ENCODE measurements around the gene LMO1. TPM values are rescaled to one million over a fixed set of nuclear protein-coding genes. Genes with fewer than 3 reads are reported as not detected.
A peak's percentile ranks its signal among the peaks of the same experiment; 100 is the strongest.

LMO1 gene
- total RNA-seq, 2 donors from 2014 or later: not detected

DNA sequence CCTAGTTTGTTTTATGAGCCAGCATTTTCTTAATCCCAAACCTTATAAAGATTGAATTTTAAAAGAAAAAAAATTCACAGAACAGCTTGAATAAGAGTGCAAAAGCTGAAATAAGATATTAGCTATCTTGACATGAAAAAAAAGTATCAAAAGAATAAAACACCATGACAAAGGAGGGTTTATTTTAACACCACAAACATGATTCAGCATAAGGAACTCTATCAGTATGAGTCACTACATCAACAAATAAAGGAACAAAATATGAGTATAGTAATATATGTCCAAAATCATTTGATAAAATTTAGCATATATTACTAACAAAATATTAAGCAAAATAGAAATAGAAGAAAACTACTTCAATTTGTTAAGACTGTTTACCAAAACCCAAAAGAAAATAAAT lies 9.6 kb upstream of the LMO1 start:
- Histone ChIP-seq H3K4me3 (no peak overlapping the region), H3K27me3 (no peaks in the 10 kb centered on the region), H3K4me1 (peaks cover 0 to 6% of the 10 kb centered on the region in 2 donors), H3K36me3 (no peaks in the 10 kb centered on the region), H3K9me3 (no peaks in the 10 kb centered on the region), H3K27ac (no peak overlapping the region)
- TF ChIP-seq, protein P1, sequence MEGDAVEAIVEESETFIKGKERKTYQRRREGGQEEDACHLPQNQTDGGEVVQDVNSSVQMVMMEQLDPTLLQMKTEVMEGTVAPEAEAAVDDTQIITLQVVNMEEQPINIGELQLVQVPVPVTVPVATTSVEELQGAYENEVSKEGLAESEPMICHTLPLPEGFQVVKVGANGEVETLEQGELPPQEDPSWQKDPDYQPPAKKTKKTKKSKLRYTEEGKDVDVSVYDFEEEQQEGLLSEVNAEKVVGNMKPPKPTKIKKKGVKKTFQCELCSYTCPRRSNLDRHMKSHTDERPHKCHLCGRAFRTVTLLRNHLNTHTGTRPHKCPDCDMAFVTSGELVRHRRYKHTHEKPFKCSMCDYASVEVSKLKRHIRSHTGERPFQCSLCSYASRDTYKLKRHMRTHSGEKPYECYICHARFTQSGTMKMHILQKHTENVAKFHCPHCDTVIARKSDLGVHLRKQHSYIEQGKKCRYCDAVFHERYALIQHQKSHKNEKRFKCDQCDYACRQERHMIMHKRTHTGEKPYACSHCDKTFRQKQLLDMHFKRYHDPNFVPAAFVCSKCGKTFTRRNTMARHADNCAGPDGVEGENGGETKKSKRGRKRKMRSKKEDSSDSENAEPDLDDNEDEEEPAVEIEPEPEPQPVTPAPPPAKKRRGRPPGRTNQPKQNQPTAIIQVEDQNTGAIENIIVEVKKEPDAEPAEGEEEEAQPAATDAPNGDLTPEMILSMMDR (IDR thresholded peaks at IDR 0.05): no peak
- DNase-seq (ENCODE audit: low spot score): no peak

DNA sequence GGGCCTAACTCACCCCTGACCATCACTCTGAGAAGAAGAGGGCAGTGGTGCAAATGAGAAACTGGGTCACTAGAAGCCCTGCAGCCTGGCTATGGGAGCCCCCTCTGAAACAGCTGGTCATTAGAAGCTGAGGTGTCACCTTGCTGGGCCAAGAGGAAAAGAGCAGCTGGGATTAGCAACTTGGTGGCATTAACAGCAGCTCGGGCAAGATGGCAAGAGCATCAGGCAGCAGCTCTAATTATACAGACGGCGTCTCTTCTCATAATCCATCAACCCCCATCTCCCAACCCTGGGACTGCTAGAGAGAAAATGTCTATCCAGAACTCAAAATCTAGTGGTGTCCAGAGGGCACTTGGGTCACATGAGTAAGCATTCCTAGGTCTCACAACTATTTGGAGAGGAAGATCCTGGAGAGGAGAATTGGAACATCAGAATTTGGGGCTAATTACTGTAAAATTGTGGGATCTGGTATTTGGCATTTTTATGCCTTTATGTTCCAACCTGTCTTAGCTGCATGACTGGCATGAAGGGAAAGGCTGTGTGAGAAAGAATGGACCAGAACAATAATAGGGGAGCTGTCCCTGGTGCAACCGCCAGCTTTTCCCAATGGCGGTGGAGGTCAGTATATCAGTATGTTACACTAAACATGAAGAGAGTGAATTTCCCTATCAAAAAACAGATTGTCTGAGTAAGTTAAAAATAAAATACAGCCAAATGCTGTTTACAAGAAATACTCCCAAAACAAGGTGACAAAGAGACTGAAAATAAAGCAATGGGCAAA lies 7.6 kb upstream of the LMO1 start:
- no peak for DNase-seq (ENCODE audit: low spot score)

DNA sequence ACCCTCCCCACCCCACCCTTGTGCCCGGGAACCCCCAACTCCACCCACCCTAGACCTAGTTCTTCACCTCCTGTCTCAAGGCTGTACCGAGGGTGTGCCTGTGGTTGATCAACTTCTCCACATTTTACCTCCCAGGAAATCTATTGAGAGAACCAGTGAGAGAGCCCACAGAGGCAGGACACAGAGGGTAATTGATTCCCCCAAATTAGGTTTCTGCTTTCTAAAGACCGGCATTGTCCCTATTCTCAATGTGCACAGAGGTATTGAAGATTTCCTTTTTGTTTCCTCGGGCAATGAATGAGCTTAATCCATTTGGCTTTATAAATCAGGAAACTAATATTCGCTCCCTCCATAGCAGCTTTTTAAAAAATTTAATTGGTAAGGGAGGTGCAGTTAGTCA lies 6.0 kb upstream of the LMO1 start:
- TF ChIP-seq, protein P1 (IDR thresholded peaks at IDR 0.05): no peak
- Histone ChIP-seq H3K4me1 (peaks cover 0 to 13% of the 10 kb centered on the region in 2 donors), H3K36me3 (no peaks in the 10 kb centered on the region), H3K9me3 (no peaks in the 10 kb centered on the region), H3K27ac (no peak overlapping the region), H3K27me3 (no peaks in the 10 kb centered on the region), H3K4me3 (no peak overlapping the region)
- no peak for DNase-seq (ENCODE audit: low spot score)

More for the DNA sequence above, 7.6 kb upstream of the LMO1 start:
- H3K27ac ChIP-seq: no peak overlapping the region
- H3K36me3 ChIP-seq: no peaks in the 10 kb centered on the region
- H3K27me3 ChIP-seq: no peaks in the 10 kb centered on the region
- no peak overlapping the region for H3K4me3 ChIP-seq
- TF ChIP-seq, protein P1 (IDR thresholded peaks at IDR 0.05): no peak
- peaks cover 0 to 13% of the 10 kb centered on the region in 2 donors for H3K4me1 ChIP-seq
- no peaks in the 10 kb centered on the region for H3K9me3 ChIP-seq

DNA sequence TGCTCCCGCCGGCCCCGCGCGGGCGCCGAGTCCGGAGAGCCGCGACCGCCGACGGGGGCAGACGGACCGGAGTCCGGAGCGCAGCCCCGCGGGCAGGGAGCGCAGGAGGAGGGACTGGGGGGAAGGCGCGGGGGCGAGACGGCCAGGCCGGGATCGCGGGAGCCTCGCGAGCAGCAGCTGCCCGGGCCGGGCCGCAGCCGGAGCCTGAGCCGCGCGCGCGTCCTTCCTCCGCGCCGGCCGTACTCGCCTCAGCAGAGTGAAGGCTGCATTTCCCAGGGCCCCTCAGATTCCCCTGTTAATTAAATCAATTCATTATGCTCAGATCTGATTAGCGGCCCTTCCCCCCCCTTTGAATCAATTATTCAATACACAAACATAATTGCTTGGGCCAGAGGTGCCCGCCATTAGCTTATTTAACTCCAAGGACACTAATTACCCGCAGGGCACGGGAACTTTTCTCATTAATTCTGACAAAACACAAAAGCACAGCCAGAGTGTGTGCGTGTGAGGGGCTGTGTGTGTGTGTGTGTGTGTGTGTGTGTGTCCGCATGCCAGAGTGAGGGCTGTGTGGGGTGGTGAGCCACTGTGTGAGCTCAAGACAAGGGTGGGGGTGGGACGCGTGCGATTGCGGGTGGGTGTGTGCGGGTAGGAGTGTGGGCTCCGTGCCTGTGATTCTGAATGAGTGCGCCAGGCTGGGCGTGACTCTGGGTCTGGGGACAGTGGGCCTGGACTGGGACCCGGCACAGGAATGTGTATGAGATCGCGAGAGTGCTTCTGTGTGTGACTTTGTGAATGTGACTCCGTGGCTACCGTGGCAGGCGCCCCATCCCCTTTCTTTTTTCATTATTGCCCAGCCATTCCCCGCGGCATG lies 5.1 kb upstream of the LMO1 start:
- TF ChIP-seq, protein P1 (IDR thresholded peaks at IDR 0.05): no peak
- H3K4me3 ChIP-seq: peak overlapping the region; percentile 20 to 52
- no peaks in the 10 kb centered on the region for H3K27me3 ChIP-seq
- no peak overlapping the region for H3K27ac ChIP-seq
- H3K9me3 ChIP-seq: no peaks in the 10 kb centered on the region
- peaks cover 0 to 16% of the 10 kb centered on the region in 2 donors for H3K4me1 ChIP-seq
- H3K36me3 ChIP-seq: no peaks in the 10 kb centered on the region
- no peak for DNase-seq (ENCODE audit: low spot score)

DNA sequence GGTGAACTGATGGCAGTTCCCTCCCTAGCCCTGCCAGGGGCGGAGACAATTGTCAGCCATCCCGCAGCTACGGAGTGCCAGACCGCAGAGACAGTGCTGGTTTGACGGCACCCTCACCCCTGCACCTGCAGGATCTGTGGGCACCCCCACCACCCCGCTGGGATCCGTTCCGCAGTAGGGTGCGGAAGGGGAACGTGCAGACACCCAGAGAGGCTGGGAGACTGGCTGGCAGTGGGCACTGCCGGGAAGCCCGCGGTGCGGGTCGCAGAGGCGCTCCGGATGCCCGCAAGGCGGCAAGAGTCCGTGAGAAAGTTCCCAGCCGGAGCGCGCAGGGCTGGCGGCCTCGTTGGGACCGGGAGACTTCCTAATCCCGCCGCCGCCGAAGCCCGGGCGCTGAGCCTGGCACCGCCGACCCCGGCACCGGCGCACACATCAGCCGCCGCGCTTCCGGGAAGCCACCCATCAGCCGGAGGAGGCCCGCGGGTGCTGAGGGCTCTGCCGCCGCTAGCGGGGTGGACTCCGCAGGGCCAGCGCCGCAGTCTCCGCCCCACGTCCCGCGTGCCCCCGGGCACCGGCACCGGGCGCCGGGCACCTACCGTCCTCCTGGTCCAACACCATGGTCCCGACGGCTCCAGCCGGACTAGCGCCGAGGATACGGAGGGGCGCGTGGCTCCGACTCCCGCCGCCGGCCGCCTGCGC lies 4.3 kb upstream of the LMO1 start:
- DNase-seq (ENCODE audit: low spot score): no peak
- Histone ChIP-seq H3K4me3 (peak overlapping the region; percentile 20 to 52), H3K27ac (no peak overlapping the region), H3K9me3 (no peaks in the 10 kb centered on the region), H3K36me3 (no peaks in the 10 kb centered on the region), H3K27me3 (no peaks in the 10 kb centered on the region), H3K4me1 (peaks cover 0 to 24% of the 10 kb centered on the region in 2 donors)
- TF ChIP-seq, protein P1 (IDR thresholded peaks at IDR 0.05): no peak
